Mesenchymal stem cell (in vitro differentiated cells and primary cell): ENCODE data around the gene TM4SF18.

ENCODE experiments used
- DNase-seq: peaks from one replicate; pipeline ENCODE4 v3.0.0-alpha.2; 2013
- H2AFZ ChIP-seq: one replicate; pipeline ENCODE4 v1.6.1; 2013; ENCODE audit warnings: low read depth, mild to moderate bottlenecking, control low read depth, inconsistent platforms, low read length, moderate library complexity
- H2AK5ac ChIP-seq: 2 replicates; pipeline ENCODE4 v1.6.1; 2013; ENCODE audit warnings: low read length, moderate library complexity, mild to moderate bottlenecking, inconsistent platforms; ENCODE audit not compliant: severe bottlenecking
- H2BK120ac ChIP-seq: one replicate; pipeline ENCODE4 v1.6.1; 2013; ENCODE audit warnings: low read depth, mild to moderate bottlenecking, inconsistent platforms, low read length, moderate library complexity
- H2BK12ac ChIP-seq, 2 experiments: one replicate each; pipeline ENCODE4 v1.6.1; 2013; ENCODE audit warnings: inconsistent platforms in 2 of 2, low read length in 2 of 2, mild to moderate bottlenecking in 2 of 2, moderate library complexity in 2 of 2, control low read depth in 1 of 2
- H2BK15ac ChIP-seq: one replicate; pipeline ENCODE4 v1.6.1; 2013; ENCODE audit warnings: mild to moderate bottlenecking, low read depth, inconsistent platforms; ENCODE audit not compliant: poor library complexity, severe bottlenecking
- H2BK5ac ChIP-seq: 2 replicates; pipeline ENCODE4 v1.6.1; 2013; ENCODE audit warnings: low read depth, mild to moderate bottlenecking, low read length, control low read depth, inconsistent platforms; ENCODE audit not compliant: poor library complexity, severe bottlenecking
- H3K14ac ChIP-seq, 2 experiments: one replicate each; pipeline ENCODE4 v1.6.1; 2013; ENCODE audit warnings: inconsistent platforms in 2 of 2, low read length in 2 of 2, control low read depth in 1 of 2, mild to moderate bottlenecking in 1 of 2, moderate library complexity in 1 of 2
- H3K18ac ChIP-seq, 2 experiments: one replicate each; pipeline ENCODE4 v1.6.1; 2013; ENCODE audit warnings: inconsistent platforms in 2 of 2, low read length in 2 of 2, control low read depth in 1 of 2, low read depth in 1 of 2, mild to moderate bottlenecking in 1 of 2
- H3K23ac ChIP-seq, 2 experiments: one replicate each; pipeline ENCODE4 v1.6.1; 2013; ENCODE audit warnings: inconsistent platforms in 2 of 2, low read length in 2 of 2, mild to moderate bottlenecking in 2 of 2, moderate library complexity in 2 of 2, control low read depth in 1 of 2
- H3K27ac ChIP-seq: 2 replicates; pipeline ENCODE4 v1.5.1; 2013; ENCODE audit warnings: mild to moderate bottlenecking, moderate library complexity, low read length, control low read depth, inconsistent platforms; ENCODE audit not compliant: poor library complexity, severe bottlenecking
- H3K27me3 ChIP-seq, 2 experiments: 2 replicates each; pipeline versions ENCODE4 v1.6.1 to v1.7.0; 2013; ENCODE audit warnings: low read length in 2 of 2, mild to moderate bottlenecking in 2 of 2, moderate library complexity in 2 of 2, control low read depth in 1 of 2, inconsistent platforms in 1 of 2; ENCODE audit not compliant: control insufficient read depth in 1 of 2, insufficient read depth in 1 of 2
- H3K36me3 ChIP-seq, 2 experiments: 2 replicates each; pipeline versions ENCODE4 v1.6.1 to v1.7.0; 2013; ENCODE audit warnings: low read length in 2 of 2, control low read depth in 1 of 2, inconsistent platforms in 1 of 2, low read depth in 1 of 2, mild to moderate bottlenecking in 1 of 2; ENCODE audit not compliant: insufficient read depth in 2 of 2, control insufficient read depth in 1 of 2
- H3K4ac ChIP-seq, 2 experiments: one replicate each; pipeline ENCODE4 v1.6.1; 2013; ENCODE audit warnings: inconsistent platforms in 2 of 2, low read length in 2 of 2, mild to moderate bottlenecking in 2 of 2, moderate library complexity in 2 of 2, control low read depth in 1 of 2, low read depth in 1 of 2
- H3K4me1 ChIP-seq: 2 replicates; pipeline ENCODE4 v1.6.1; 2013; ENCODE audit warnings: low read depth, low read length, control low read depth; ENCODE audit not compliant: control insufficient read depth, insufficient read depth
- H3K4me2 ChIP-seq: 2 replicates; pipeline ENCODE4 v1.6.1; 2013; ENCODE audit warnings: low read length, mild to moderate bottlenecking, inconsistent platforms; ENCODE audit not compliant: poor library complexity, severe bottlenecking
- H3K4me3 ChIP-seq, 2 experiments: 2 replicates each; pipeline versions ENCODE4 v1.5.1 to v1.7.0; 2013; ENCODE audit warnings: low read length in 2 of 2, mild to moderate bottlenecking in 2 of 2, control low read depth in 1 of 2, low read depth in 1 of 2; ENCODE audit not compliant: insufficient read depth in 1 of 2
- H3K79me1 ChIP-seq: replicated peaks from 2 replicates; pipeline ENCODE4 v1.6.1; 2013; ENCODE audit warnings: mild to moderate bottlenecking, control low read depth, low read length, inconsistent platforms; ENCODE audit not compliant: poor library complexity, severe bottlenecking
- H3K9ac ChIP-seq: 2 replicates; pipeline ENCODE4 v1.7.0; 2013; ENCODE audit warnings: mild to moderate bottlenecking, low read length, moderate library complexity
- H3K9me3 ChIP-seq: 2 replicates; pipeline ENCODE4 v1.7.0; 2013; ENCODE audit warnings: mild to moderate bottlenecking, low read length; ENCODE audit not compliant: control insufficient read depth
- H4K8ac ChIP-seq: one replicate; pipeline ENCODE4 v1.6.1; 2013; ENCODE audit warnings: inconsistent platforms, mild to moderate bottlenecking, low read length, moderate library complexity
- H4K91ac ChIP-seq: one replicate; pipeline ENCODE4 v1.6.1; 2013; ENCODE audit warnings: mild to moderate bottlenecking, low read length, inconsistent platforms
- WGBS: methylation state at CpG from one replicate; pipeline ENCODE4 v1.1.7; 2013; ENCODE audit warnings: mixed read lengths; 5-methylcytosine and 5-hydroxymethylcytosine counted together

The TM4SF18 gene

DNA sequence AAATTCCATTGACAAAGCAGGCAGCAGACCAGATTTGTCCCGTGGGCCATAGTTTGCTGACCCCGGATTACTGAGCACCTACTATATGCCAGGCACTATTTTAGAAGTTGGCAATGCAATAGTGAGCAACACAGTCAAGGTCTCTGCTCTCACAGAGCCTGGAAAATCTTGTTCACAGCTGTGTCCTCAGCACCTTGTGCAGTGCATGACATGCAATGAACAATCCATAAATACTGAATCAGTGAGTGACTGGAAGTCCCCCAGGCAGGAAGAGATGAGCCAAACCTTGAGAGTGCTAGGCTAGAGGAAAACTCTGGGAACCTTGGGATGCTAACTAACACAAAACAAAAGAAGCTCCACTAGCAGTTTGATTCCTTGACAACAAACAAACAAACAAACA, 29.6 kb upstream of the TM4SF18 start:
- Histone ChIP-seq H2BK5ac (no peak overlapping the region), H3K9me3 (no peaks in the 10 kb centered on the region), H2BK12ac (no peak overlapping the region), H3K4me3 (no peak overlapping the region), H3K4ac (no peak overlapping the region), H3K4me1 (peaks cover 1% of the 10 kb centered on the region), H3K79me1 (no peaks in the 10 kb centered on the region), H2BK15ac (no peak overlapping the region), H3K4me2 (no peak overlapping the region), H3K27ac (no peak overlapping the region), H3K27me3 (no peaks in the 10 kb centered on the region), H3K14ac (no peak overlapping the region), H3K9ac (no peak overlapping the region), H3K36me3 (no peaks in the 10 kb centered on the region), H3K18ac (peak overlapping the region in 1 of 2 experiments; percentile 49), H4K91ac (no peak overlapping the region), H2BK120ac (no peak overlapping the region), H3K23ac (no peak overlapping the region), H4K8ac (no peak overlapping the region), H2AFZ (no peak overlapping the region), H2AK5ac (no peak overlapping the region)
- 69% methylated on average over 2 of the region's 2 CpGs for WGBS
- DNase-seq = peak; percentile 83

DNA sequence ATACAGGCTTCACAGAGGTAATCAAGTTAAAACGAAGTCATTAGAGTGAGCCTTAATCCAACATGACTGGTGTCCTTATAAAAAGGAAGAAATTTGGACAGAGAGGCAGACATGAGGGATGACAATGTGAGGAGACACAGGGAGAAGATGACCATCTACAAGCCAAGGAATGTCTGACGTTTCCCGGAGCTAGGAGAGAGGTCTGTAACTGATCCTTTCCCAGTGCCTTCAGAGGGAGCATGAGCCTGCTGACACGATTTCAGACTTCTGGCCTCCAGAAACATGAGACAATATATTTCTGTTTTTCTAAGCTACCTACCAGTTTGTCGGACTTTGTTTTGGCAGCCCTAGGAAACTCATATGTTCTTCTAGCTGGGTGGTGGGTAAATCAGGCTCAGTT, 28.9 kb upstream of the TM4SF18 start:
- no peak overlapping the region for H2AFZ ChIP-seq
- no peak overlapping the region for H3K4me3 ChIP-seq
- H3K4me2 ChIP-seq = no peak overlapping the region
- H3K4ac ChIP-seq = no peak overlapping the region
- H2BK12ac ChIP-seq = no peak overlapping the region
- no peaks in the 10 kb centered on the region for H3K36me3 ChIP-seq
- 76% methylated on average over 4 of the region's 5 CpGs for WGBS
- no peak overlapping the region for H3K9ac ChIP-seq
- H3K79me1 ChIP-seq = no peaks in the 10 kb centered on the region
- no peak overlapping the region for H2BK5ac ChIP-seq
- no peak overlapping the region for H2AK5ac ChIP-seq
- no peak overlapping the region for H3K27ac ChIP-seq
- no peak overlapping the region for H3K23ac ChIP-seq
- H4K8ac ChIP-seq = no peak overlapping the region
- H3K27me3 ChIP-seq = no peaks in the 10 kb centered on the region
- H4K91ac ChIP-seq = no peak overlapping the region
- no peak overlapping the region for H2BK15ac ChIP-seq
- no peak overlapping the region for H2BK120ac ChIP-seq
- H3K9me3 ChIP-seq = no peaks in the 10 kb centered on the region
- no peak for DNase-seq
- peaks cover 1% of the 10 kb centered on the region for H3K4me1 ChIP-seq
- no peak overlapping the region for H3K14ac ChIP-seq
- no peak overlapping the region for H3K18ac ChIP-seq

DNA sequence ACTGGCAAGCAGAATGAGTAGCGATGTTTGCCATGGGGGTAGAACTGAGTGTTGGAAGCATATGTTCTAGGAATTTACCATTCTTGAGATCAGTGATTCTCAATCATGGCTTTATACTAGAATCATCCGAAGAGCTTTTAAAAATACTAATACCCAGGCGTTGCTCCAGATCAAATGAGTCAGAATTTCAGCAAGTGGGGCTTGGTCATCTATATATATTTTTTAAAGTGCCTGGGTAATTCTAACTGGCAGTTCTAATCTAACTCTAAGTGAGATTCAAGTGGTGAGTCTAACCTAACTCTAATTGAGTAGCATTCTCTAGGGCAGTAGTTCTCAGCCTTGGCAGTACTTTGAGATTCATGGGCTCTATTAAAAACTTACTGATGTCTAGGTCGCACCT, 23.2 kb upstream of the TM4SF18 start:
- Histone ChIP-seq H2BK15ac (no peak overlapping the region), H3K9ac (no peak overlapping the region), H2BK5ac (no peak overlapping the region), H2AK5ac (no peak overlapping the region), H3K79me1 (no peaks in the 10 kb centered on the region), H3K4me1 (no peaks in the 10 kb centered on the region), H2AFZ (no peak overlapping the region), H3K4ac (no peak overlapping the region), H2BK12ac (no peak overlapping the region), H3K4me2 (no peak overlapping the region), H4K91ac (no peak overlapping the region), H3K4me3 (no peak overlapping the region), H3K14ac (no peak overlapping the region), H2BK120ac (no peak overlapping the region), H3K27me3 (no peaks in the 10 kb centered on the region), H3K36me3 (no peaks in the 10 kb centered on the region), H3K9me3 (no peaks in the 10 kb centered on the region), H3K23ac (no peak overlapping the region), H3K27ac (no peak overlapping the region), H3K18ac (no peak overlapping the region), H4K8ac (no peak overlapping the region)
- no peak for DNase-seq
- 100% methylated on average over 2 of the region's 4 CpGs for WGBS

DNA sequence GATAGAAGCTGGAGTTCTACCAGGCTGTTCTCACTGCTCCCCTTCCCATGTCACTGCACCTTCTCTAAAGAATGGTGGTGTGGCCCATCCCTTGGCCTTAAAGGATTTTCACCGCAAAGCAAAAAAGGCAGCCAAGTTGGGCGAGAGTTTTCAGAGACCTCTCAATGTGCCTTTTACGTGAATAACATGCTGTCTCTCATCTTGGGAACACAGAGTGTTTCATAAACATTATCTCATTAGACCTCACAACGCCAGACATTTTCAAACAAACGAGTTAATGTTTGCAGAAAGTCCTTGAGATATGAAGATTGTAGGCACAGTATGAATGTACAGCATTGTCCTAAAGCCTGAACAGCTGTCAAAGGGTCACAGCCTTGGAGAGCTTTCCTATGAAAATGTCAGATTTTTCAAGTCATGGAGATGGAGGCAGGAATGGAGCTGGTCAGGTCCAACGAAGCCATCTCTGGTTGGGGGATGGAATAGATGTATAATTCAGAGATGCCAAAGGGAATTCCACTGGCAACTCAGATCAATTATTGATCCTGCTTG, 22.7 kb upstream of the TM4SF18 start:
- Histone ChIP-seq H2BK5ac (no peak overlapping the region), H3K23ac (no peak overlapping the region), H4K8ac (no peak overlapping the region), H2AK5ac (no peak overlapping the region), H3K18ac (no peak overlapping the region), H2BK15ac (no peak overlapping the region), H3K9ac (no peak overlapping the region), H2BK120ac (no peak overlapping the region), H4K91ac (no peak overlapping the region), H3K4me1 (no peaks in the 10 kb centered on the region), H3K79me1 (no peaks in the 10 kb centered on the region), H3K4me2 (no peak overlapping the region), H3K14ac (no peak overlapping the region), H3K4me3 (no peak overlapping the region), H3K27ac (no peak overlapping the region), H3K9me3 (no peaks in the 10 kb centered on the region), H3K27me3 (no peaks in the 10 kb centered on the region), H2AFZ (no peak overlapping the region), H3K4ac (no peak overlapping the region), H2BK12ac (no peak overlapping the region), H3K36me3 (no peaks in the 10 kb centered on the region)
- DNase-seq = no peak
- 80% methylated on average over 6 of the region's 6 CpGs for WGBS
